Measurements from ENCODE around the gene HSPB1.
"Not testable (repeated sequence)": the region's sequence is repeated elsewhere in the genome, so short reads cannot be mapped to it uniquely, and the experiment has no call there.

Gene HSPB1

DNA sequence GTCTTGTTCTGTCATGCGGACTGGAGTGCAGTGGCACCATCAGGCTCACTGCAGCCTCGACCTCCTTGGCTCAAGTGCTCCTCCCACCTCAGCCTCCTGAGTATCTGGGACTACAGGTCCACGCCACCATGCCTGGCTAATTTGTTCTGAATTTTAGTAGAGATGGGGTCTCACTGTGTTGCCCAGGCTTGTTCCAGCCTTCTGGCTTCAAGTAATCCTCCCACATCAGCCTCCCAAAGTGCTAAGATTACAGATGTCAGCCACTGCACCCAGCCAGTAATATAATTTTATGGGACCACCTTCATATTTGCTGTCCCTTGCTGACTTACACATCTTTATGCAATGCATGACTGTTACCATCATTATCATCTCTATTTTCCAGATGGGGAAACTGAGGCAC is 1.5 kb upstream of the HSPB1 start:
- Histone ChIP-seq H3K9me3 (ENCODE audit: severe bottlenecking) (no peaks in the 10 kb centered on the region), H3K36me3 (ENCODE audit: low read depth) (peaks cover 9% of the 10 kb centered on the region), H3K27me3 (ENCODE audit: insufficient read depth, poor library complexity, severe bottlenecking) (no peaks in the 10 kb centered on the region), H3K4me3 (ENCODE audit: severe bottlenecking) (no peak overlapping the region), H3K27ac (ENCODE audit: poor library complexity, severe bottlenecking) (peak overlapping the region; percentile 90), H3K4me1 (ENCODE audit: insufficient read depth, poor library complexity, severe bottlenecking) (peaks cover 35% of the 10 kb centered on the region)
- DNase-seq (ENCODE audit: low spot score) (no peak), ATAC-seq (ENCODE audit: low read depth) (no peak)
- TF ChIP-seq CTCF (IDR thresholded peaks at IDR 0.05; ENCODE audit: poor library complexity, severe bottlenecking), result no peak

DNA sequence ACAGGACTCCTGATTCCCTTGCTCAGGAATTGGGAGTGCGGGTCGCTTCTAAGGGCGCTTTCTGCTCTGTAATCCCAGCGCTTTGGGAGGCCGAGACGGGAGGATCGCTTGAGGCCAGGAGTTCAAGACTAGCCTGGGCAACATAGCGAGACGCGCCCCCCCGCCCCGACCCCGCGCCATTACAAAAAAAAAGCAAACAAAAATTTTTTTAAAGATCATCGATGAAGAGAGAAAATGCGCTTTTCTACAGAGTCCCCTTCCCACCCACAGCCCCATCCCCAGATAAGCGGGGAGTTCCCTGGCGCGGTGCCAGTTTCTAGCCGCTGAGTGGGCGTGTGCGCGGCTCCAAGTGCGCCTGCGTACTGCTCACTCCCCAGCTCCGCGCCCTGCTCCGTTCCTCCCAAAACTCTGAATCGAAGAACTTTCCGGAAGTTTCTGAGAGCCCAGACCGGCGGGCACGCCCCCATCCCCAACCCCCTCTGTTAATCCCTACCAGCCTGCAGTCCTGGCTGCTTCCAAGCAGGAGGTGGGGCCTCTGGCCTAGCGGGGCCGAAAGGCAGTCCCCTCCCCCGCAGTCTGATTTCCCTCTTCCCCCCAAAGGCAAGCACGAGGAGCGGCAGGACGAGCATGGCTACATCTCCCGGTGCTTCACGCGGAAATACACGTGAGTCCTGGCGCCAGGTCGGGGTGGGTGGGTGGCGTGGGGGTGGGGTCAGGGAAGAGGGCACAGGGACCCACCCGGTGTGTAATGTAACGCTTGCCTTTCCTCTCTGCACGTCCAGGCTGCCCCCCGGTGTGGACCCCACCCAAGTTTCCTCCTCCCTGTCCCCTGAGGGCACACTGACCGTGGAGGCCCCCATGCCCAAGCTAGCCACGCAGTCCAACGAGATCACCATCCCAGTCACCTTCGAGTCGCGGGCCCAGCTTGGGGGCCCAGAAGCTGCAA is 1.0 kb downstream of the HSPB1 start:
- H3K27me3 ChIP-seq (ENCODE audit: insufficient read depth, poor library complexity, severe bottlenecking), result no peaks in the 10 kb centered on the region
- TF ChIP-seq CTCF (IDR thresholded peaks at IDR 0.05; ENCODE audit: poor library complexity, severe bottlenecking), result no peak
- ATAC-seq (ENCODE audit: low read depth), result peak; percentile 59
- peak overlapping the region; percentile 62 for H3K4me3 ChIP-seq (ENCODE audit: severe bottlenecking)
- H3K27ac ChIP-seq (ENCODE audit: poor library complexity, severe bottlenecking), result peak overlapping the region; percentile 90
- DNase-seq (ENCODE audit: low spot score), result peak; percentile 94
- H3K36me3 ChIP-seq (ENCODE audit: low read depth), result peaks cover 9% of the 10 kb centered on the region
- H3K4me1 ChIP-seq (ENCODE audit: insufficient read depth, poor library complexity, severe bottlenecking), result peaks cover 28% of the 10 kb centered on the region
- no peaks in the 10 kb centered on the region for H3K9me3 ChIP-seq (ENCODE audit: severe bottlenecking)

- H3K9me3 ChIP-seq (ENCODE audit: severe bottlenecking), result no peaks in the 10 kb centered on the region
- TF ChIP-seq CTCF (IDR thresholded peaks at IDR 0.05; ENCODE audit: poor library complexity, severe bottlenecking), result no peak
- H3K27me3 ChIP-seq (ENCODE audit: insufficient read depth, poor library complexity, severe bottlenecking), result no peaks in the 10 kb centered on the region
- ATAC-seq (ENCODE audit: low read depth) (peak; percentile 13; the same call in 2 of the 3 replicates), DNase-seq (ENCODE audit: low spot score) (no peak)
- H3K4me3 ChIP-seq (ENCODE audit: severe bottlenecking), result no peak overlapping the region
- H3K36me3 ChIP-seq (ENCODE audit: low read depth), result peaks cover 9% of the 10 kb centered on the region
- H3K27ac ChIP-seq (ENCODE audit: poor library complexity, severe bottlenecking), result peak overlapping the region; percentile 90
- H3K4me1 ChIP-seq (ENCODE audit: insufficient read depth, poor library complexity, severe bottlenecking), result peaks cover 23% of the 10 kb centered on the region
Observed at GRCh38 chr7:76304888-76305375, 2.5 kb downstream of the HSPB1 start.

DNA sequence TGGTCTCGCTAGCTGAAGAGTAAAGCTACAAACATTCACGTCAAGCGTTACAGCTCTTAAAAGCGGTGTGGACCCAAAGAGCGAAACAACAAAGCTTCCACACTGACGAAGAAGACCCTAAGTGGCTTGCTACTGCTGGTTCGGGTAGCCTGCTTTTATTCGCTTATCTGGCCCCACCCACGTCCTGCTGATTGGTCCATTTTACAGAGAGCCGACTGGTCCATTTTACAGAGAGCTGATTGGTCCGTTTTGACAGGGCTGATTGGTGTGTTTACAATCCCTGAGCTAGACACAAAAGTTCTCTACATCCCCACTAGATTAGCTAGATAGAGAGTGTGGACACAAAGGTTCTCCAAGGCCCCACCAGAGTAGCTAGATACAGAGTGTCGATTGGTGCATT is 6.4 kb downstream of the HSPB1 start:
- H3K9me3 ChIP-seq (ENCODE audit: severe bottlenecking); H3K36me3 ChIP-seq (ENCODE audit: low read depth); ATAC-seq (ENCODE audit: low read depth); H3K4me3 ChIP-seq (ENCODE audit: severe bottlenecking); DNase-seq (ENCODE audit: low spot score); H3K27me3 ChIP-seq (ENCODE audit: insufficient read depth, poor library complexity, severe bottlenecking); H3K27ac ChIP-seq (ENCODE audit: poor library complexity, severe bottlenecking): not testable (repeated sequence)
- peaks cover 21% of the 10 kb centered on the region for H3K4me1 ChIP-seq (ENCODE audit: insufficient read depth, poor library complexity, severe bottlenecking)

GRCh38 chr7:76309341-76310101 is 7.0 kb downstream of the HSPB1 start:
- ATAC-seq (ENCODE audit: low read depth); DNase-seq (ENCODE audit: low spot score): not testable (repeated sequence)

More at GRCh38 chr7:76309341-76310101, 7.0 kb downstream of the HSPB1 start:
- H3K27me3 ChIP-seq (ENCODE audit: insufficient read depth, poor library complexity, severe bottlenecking); H3K4me3 ChIP-seq (ENCODE audit: severe bottlenecking); H3K27ac ChIP-seq (ENCODE audit: poor library complexity, severe bottlenecking); H3K36me3 ChIP-seq (ENCODE audit: low read depth); H3K9me3 ChIP-seq (ENCODE audit: severe bottlenecking): not testable (repeated sequence)
- H3K4me1 ChIP-seq (ENCODE audit: insufficient read depth, poor library complexity, severe bottlenecking), result peaks cover 16% of the 10 kb centered on the region

All from RWPE2 (cell line).